Left ventricle myocardium inferior (tissue), 1 donor: ENCODE data around the gene MEF2D. TPM values are rescaled to one million over a fixed set of nuclear protein-coding genes. Genes with fewer than 3 reads are reported as not detected.

Experiments
- DNase-seq: peaks from one replicate; pipeline ENCODE4 v3.0.0-alpha.2; 2020
- H3K27ac ChIP-seq: fragments of 200-600 bp; replicated peaks from 2 replicates; pipeline ENCODE4 v1.8.0; 2021
- H3K27me3 ChIP-seq: fragments of 200-600 bp; 2 replicates; pipeline ENCODE4 v1.8.0; 2021; ENCODE audit warnings: low read depth
- H3K36me3 ChIP-seq: fragments of 200-600 bp; 2 replicates; pipeline ENCODE4 v1.8.0; 2021
- H3K4me1 ChIP-seq: fragments of 200-600 bp; 2 replicates; pipeline ENCODE4 v1.8.0; 2021
- H3K4me3 ChIP-seq: fragments of 200-600 bp; 2 replicates; pipeline ENCODE4 v1.8.0; 2021; ENCODE audit warnings: mild to moderate bottlenecking, moderate library complexity
- H3K9me3 ChIP-seq: fragments of 200-600 bp; replicated peaks from 2 replicates; pipeline ENCODE4 v1.8.0; 2021
- CTCF ChIP-seq: fragments of 200-600 bp; IDR thresholded peaks from 2 replicates; pipeline ENCODE4 v1.8.0; 2021; ENCODE audit warnings: antibody characterized with exemption, mild to moderate bottlenecking, borderline replicate concordance
- intact Hi-C: fragments of 100-400 bp; cut with micrococcal nuclease; formaldehyde crosslinking; loops from one replicate; pipeline ENCODE4 v1.11.0; 2022
- long read RNA-seq: library from polyadenylated mRNA; unstranded; transcript quantifications from one replicate; pipeline ENCODE4 v2.0.0, GENCODE V29; 2021
- total RNA-seq: library from RNA; stranded (reverse); fragmentation: NEBNext Ultra II Directional; extraction: Animal tissue kit (Norgen Biotek cat#: 25700); gene quantifications from one replicate; pipeline ENCODE4 v1.2.1, GENCODE V29; 2021
- donor health status: DM: no; HTN: yes; CAD: no; lungs with severe emphysema.

MEF2D gene
- total RNA-seq = 96.8 TPM
- long read RNA-seq, full-length matches to known transcripts = 14 of 122 reads
- long read RNA-seq, partial matches to known transcripts = 41 of 122 reads
- long read RNA-seq, other reads (novel, unspliced or antisense) = 67 of 122 reads

GRCh38 chr1:156500543-156500792 is at the start of gene MEF2D:
MEF2D (minus strand) TSS chr1:156500775; CDS start chr1:156483292, 17,483 bp downstream.
- TF ChIP-seq CTCF = no peak
- peaks cover 93% of the 10 kb centered on the region for H3K4me1 ChIP-seq
- intact Hi-C loops = loop anchor here (10.0 kb wide), 1 partner anchor 46 kb away; no protein-coding TSS in a partner anchor

GRCh38 chr1:156550346-156550745 is 49.8 kb upstream of the MEF2D start:
- no peak overlapping the region for H3K27ac ChIP-seq
- no peaks in the 10 kb centered on the region for H3K36me3 ChIP-seq
- no peaks in the 10 kb centered on the region for H3K27me3 ChIP-seq
- H3K9me3 ChIP-seq = no peaks in the 10 kb centered on the region
- DNase-seq = peak; percentile 67
- H3K4me3 ChIP-seq = no peak overlapping the region
- intact Hi-C loops = no loop called here
- H3K4me1 ChIP-seq = peaks cover 14% of the 10 kb centered on the region
- no peak for TF ChIP-seq CTCF

More at GRCh38 chr1:156500543-156500792, at the start of gene MEF2D:
- H3K27me3 ChIP-seq = no peaks in the 10 kb centered on the region
- peak within 1 kb of the TSS; percentile 100 for H3K27ac ChIP-seq
- peak within 1 kb of the TSS; percentile 98 for H3K4me3 ChIP-seq
- no peaks in the 10 kb centered on the region for H3K36me3 ChIP-seq
- DNase-seq = no peak
- H3K9me3 ChIP-seq = no peaks in the 10 kb centered on the region

DNA sequence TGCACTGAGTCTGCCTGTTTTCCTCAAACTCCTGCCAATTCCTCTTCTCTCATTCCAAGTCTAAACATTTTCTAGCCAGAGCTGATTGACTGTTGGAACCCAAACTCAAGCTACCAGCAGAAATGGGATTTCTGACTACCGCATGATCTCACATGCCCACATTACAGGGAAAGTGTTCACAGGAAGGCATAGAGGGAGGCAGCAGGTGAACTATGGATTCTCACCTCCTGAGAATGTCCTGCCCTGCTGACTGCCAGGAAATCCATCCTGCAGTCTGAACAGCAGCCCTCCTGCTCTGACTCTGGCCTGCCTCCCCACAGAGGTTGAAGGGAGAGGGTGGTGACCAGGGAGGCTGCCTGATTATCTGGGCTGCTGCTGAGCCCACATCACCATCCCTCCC is 49.3 kb upstream of the MEF2D start:
- no peak for TF ChIP-seq CTCF
- H3K27ac ChIP-seq = no peak overlapping the region
- intact Hi-C loops = no loop called here
- no peaks in the 10 kb centered on the region for H3K9me3 ChIP-seq
- no peaks in the 10 kb centered on the region for H3K27me3 ChIP-seq
- H3K4me1 ChIP-seq = peaks cover 14% of the 10 kb centered on the region
- no peak overlapping the region for H3K4me3 ChIP-seq
- DNase-seq = no peak
- H3K36me3 ChIP-seq = no peaks in the 10 kb centered on the region

DNA sequence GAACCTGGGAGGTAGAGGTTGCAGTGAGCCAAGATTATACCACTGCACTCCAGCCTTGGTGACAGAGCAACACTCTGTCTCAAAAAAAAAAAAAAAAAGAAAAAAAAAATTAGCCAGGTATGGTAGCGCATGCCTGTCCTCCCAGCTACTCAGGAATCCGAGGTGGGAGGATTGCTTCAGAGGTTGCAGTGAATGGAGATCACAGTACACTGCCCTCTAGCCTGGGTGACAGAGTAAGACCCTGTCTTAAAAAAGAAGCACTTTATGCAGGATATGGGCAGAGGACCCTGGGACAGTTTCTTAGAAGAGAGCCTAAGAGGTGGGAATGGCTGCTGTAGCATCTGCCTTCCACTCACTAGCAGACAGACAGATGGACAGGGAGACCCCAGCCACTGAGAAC is 48.8 kb upstream of the MEF2D start:
- H3K36me3 ChIP-seq = no peaks in the 10 kb centered on the region
- H3K27ac ChIP-seq = no peak overlapping the region
- intact Hi-C loops = no loop called here
- DNase-seq = no peak
- peaks cover 14% of the 10 kb centered on the region for H3K4me1 ChIP-seq
- no peaks in the 10 kb centered on the region for H3K9me3 ChIP-seq
- TF ChIP-seq CTCF = no peak
- no peaks in the 10 kb centered on the region for H3K27me3 ChIP-seq
- H3K4me3 ChIP-seq = no peak overlapping the region

DNA sequence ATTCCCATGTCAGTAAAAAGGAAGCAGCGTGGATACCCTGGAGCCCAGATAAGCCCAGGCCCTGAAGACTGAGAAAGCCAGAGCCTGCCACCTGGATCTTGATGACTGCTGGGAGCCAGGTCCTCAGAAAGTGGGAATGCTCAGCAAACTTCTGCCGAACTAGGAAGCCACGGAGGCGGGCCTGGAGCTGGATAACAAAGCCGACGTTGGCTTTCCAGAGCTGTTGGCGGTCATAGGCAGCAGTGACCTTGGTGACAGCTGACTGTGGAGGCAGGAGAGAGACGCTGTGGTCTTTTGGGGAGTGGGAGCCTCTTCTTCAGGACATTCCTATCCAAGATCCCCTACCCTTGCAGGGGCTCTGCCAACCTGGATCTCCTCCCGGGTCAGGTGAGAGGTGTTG is 47.4 kb upstream of the MEF2D start:
- Histone ChIP-seq H3K27me3 (no peaks in the 10 kb centered on the region), H3K4me1 (peaks cover 14% of the 10 kb centered on the region), H3K27ac (no peak overlapping the region), H3K4me3 (no peak overlapping the region), H3K36me3 (no peaks in the 10 kb centered on the region), H3K9me3 (no peaks in the 10 kb centered on the region)
- intact Hi-C loops = no loop called here
- TF ChIP-seq CTCF = no peak
- no peak for DNase-seq

- H3K4me3 ChIP-seq = no peak overlapping the region
- H3K9me3 ChIP-seq = no peaks in the 10 kb centered on the region
- no peak overlapping the region for H3K27ac ChIP-seq
- no peak for DNase-seq
- H3K27me3 ChIP-seq = no peaks in the 10 kb centered on the region
- no peak for TF ChIP-seq CTCF
- H3K4me1 ChIP-seq = peaks cover 14% of the 10 kb centered on the region
- no peaks in the 10 kb centered on the region for H3K36me3 ChIP-seq
- intact Hi-C loops = no loop called here
These were observed 46.9 kb upstream of the MEF2D start for GRCh38 chr1:156547434-156547833.
